ENCODE measurements around the gene SENP8.
"Not testable (repeated sequence)": the region's sequence is repeated elsewhere in the genome, so short reads cannot be mapped to it uniquely, and the experiment has no call there.

The SENP8 gene

DNA sequence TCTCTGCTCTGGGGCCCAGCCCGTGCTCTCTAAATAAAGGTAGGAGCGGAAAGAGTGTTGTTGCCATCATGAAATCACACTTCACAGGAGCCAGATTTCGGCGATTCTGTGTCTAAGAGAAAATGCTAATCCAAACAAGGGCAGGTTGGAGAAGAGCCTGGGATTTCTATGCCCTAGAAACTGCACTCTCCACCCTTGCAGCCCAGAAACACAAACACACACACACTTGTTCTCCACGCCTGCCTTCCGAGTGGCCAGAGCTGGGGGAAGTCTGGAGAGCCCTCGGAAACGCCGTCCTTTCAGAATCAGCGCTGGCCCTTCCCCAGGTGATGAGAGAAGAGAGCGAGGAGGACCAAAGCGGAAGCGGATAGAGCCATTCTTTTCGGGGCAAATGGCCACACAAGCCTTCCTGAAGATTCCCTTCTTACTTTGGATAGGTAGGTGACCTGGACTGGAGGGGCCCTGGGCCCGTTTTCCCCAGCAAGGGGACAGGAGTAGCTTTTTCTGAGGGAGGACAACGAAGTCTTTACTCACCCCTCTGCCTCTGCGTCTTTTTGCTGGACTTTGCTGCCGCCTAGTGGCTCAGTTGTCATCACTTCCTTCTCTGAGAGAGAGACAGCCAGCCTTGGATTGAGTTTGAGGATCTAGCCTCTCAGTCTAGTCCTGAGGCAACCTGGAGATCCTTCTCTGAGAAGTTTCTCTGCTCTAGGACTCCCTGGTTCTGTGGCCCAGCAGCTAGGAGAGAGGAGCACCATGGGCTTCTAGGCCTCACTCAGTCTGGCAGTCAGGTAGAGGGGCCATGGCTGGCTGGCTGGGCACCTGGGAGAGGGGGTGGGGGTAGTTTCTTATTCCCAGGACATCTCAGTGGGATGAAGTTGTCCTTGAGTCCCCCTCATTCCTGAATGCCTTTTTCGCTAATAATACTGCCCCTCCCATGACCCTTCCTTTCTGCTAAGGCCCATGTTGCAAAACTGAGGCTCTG lies 37.7 kb downstream of the SENP8 start:
- DNase-seq = peak; percentile 86

DNA sequence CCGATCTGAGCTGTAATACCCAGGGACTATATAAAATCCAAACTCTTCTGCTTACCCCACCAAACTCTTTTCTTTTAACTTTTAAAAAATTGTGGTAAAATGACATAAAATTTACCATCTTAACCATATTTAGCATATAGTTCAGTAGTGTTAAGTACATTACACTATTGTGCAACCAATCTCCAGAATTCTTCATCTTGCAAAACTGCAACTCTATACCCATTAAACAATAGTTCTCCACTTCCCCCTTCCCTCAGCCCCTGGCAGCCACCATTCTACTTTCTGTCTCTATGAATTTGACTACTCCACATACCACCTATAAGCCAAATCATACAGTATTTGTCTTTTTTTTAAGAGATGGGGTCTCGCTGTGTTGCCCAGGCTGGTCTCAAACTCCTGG lies 38.7 kb downstream of the SENP8 start:
- no peak for DNase-seq

DNA sequence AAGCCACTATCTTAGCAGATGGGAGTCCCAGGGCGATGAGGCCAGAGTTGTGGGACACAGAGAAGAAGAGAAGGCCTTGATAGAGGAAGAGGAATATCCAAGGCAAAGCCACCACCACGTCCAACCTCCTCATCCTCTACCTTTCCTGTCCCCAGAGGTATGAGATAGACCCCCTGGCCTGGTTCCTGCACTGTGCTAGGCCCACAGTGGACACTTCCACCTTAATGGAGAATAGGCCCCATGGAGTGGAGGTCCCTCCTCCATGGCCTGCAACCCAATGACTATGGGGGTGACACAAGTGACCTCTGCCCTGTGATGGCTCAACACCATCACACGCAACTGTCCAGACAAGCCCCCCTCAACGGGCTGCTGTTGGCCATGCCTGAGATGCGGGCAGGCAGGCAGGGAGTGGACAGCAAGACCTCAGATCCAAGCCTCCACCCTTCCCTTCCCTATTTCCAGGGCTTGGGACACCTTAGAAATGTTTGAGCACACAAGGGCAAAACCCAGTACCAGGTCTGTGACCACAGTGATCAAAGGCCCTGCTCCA lies 42.6 kb downstream of the SENP8 start:
- DNase-seq = no peak

DNA sequence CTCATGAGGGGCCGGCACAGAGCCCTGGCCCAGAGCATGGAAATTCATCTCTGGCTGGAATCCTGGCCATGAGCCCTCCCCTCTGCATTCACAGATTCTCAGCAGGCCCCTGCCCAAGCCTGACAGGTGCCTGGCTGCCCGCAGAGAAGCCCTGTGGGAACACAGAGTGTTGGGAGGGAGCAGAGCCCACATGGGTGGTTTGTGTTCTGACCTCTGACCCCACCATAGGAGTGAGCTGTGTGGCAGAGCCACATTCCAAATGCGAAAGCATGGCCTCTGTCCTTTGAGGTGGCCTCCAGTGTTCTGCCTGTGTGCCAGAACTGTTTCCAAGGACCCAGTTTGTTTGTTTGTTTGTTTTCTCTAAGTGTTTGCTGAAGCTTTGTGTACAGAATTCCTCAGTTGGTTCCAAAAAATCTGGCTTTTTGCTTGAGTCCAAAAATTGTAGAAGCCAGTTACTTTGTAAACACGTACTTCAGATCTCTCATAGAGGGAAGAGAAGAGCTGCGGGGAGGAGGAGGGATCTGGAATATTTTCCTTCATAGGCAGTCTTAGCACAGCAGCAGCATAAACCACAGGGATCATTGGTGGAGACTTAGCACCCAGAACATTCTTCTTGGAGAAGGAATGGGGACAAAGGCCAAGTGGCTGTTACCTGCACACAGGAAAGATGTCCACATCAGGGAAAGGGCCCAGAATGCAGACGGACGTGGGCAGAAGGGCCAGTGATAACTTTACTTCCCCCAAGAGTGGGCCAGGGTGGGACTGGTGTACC lies 43.3 kb downstream of the SENP8 start:
- no peak for DNase-seq

DNA sequence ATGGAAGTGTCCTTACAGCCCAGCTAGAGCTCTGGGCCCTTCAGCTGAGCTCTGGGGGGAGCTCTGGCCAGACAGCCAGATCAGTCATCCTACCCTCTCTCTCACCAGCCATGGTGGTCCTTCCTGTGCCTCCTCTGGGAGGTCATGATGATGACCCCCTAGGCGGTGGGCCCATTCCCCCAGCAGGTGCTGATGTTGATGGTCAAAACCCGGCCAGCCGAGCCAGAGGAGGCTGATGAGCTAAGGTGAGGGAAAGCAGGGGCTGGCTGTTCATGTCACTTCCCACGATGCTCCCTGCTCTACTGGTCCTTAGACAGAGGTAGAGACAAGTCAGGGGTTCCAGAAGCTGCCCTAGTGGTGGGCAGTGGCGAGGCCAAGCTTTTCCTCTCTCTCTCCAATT lies 44.4 kb downstream of the SENP8 start:
- no peak for DNase-seq

GRCh38 chr15:72163719-72164118 lies 45.5 kb downstream of the SENP8 start:
- no peak for DNase-seq

DNA sequence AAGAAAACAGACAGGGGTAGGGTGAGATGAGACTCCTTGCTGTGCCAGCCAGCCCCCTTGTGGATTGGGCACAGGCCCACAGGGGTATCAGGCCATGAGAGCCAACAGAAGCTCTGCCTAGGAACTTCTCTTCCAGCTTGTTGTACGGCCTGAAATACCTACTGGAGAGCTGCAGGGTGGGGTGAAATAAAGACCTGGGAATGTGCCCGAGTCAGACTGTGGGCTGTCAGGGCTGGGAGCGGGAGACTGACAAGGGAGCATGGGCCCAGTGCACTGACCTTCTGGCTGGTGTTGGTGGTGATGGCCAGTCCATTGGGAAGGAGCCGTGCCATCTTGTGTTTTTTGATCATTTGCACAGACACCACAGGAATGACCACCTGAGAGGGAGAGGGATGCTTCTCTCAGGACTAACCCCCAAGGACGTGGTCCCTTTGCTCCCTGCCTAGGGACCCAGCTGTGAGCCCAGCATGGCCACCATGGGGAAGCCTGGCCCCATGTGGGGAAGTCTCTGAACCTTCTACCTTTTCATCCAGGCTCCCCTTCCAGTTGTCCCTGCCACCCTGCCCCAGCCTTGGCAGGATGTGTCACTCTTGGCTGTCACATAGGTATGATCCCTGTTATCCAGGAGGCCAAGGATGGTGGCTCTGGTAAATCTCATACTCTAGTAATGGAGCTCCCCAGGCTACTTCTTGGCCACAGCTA lies 48.7 kb downstream of the SENP8 start:
- no peak for DNase-seq

- DNase-seq = no peak
Observed at GRCh38 chr15:72167445-72167844, 49.2 kb downstream of the SENP8 start.

DNA sequence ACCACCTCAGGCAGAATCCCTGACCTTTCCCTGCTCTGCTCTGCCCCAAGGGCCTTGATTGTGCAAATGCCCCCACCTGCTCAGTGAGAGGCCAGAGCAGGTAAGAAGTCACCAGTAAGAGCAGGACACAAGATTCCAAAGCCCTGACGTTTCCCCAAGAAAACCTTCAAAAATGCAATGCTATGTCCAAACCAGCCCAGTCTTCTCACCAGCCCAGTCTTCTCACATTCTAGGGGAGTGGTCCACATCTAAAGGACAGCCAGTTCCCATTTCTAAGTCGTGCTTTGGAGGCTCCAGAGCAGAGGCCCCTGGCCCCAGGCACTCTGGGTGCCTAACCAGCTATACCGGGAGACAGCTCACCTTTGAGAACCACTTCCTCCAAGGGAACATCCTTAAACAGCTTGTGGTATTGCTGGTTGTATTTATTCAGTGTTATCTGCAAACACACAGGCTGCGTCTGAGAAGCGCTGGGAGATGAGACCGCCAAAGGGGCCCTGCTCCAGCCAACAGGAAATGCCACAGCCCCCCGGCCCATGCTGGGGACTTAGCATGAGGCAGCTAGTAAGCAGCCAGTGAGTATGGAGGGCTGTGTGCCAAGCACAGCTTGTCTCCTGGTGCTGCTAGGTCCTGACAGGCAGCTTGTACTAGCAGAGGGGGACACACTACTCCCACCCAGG lies 50.1 kb downstream of the SENP8 start:
- DNase-seq = peak; percentile 11

- no peak for DNase-seq
Observed at GRCh38 chr15:72168808-72169190, 50.6 kb downstream of the SENP8 start.

GRCh38 chr15:72169236-72169920 lies 51.2 kb downstream of the SENP8 start:
- DNase-seq = no peak

GRCh38 chr15:72169921-72170611 lies 51.9 kb downstream of the SENP8 start:
- peak; percentile 9 for DNase-seq

DNA sequence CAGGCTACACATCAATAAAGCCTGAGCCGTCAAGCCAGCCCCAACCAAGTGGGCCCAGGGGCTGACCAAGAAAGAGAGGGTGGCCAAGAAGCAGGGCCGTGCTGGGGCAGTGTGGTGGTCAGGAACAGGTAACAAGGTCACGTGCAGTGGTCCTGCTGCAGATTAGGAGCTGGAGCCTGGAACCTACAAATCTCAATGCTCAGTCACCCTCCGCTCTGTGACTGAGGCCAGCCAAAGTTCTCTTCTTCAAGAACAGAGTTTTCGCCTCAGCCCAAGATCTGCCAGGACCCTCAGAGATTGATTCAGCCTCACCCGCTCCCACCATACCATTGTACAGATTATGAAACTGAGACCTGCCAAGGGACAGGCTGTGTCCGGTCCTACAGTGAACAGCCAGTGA lies 52.5 kb downstream of the SENP8 start:
- no peak for DNase-seq

DNA sequence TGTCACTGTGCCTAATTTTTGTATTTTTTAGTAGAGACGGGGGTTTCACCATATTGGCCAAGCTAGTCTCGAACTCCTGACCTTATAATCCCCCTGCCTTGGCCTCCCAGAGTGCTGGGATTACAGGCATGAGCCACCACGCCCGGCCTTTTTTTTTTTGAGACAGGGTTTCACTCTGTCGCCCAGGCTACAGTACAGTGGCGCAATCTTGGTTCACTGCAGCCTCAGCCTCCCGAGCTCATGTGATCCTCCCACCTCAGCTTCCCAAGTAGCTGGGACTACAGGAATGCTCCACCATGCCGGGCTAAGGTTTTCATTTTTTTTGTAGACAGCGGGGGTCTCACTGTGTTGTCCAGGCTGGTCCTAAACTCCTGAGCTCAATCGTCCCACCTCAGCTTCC lies 53.8 kb downstream of the SENP8 start:
- DNase-seq = not testable (repeated sequence)

DNA sequence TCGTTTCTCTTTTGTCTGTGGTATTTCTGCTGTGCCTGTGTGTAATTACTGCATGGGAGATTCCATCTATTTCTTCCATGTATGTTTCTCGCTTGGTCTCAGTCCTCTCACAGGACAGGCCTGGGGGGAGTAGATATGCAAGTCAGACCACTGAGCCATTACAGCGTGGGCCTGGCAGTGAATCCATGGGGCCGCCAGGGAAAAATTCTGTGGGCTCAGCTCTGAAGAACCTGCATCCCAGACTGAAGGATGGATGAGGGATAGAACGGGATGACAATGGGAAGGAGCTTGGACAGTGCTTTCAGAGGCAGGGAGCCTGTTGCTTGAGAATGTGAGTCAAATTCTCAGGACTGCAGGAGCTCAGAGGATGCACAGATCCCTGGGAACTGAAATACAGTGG lies 54.6 kb downstream of the SENP8 start:
- no peak for DNase-seq

GRCh38 chr15:72173401-72173800 lies 55.2 kb downstream of the SENP8 start:
- DNase-seq = no peak

GRCh38 chr15:72173864-72174550 lies 55.8 kb downstream of the SENP8 start:
- no peak for DNase-seq

DNA sequence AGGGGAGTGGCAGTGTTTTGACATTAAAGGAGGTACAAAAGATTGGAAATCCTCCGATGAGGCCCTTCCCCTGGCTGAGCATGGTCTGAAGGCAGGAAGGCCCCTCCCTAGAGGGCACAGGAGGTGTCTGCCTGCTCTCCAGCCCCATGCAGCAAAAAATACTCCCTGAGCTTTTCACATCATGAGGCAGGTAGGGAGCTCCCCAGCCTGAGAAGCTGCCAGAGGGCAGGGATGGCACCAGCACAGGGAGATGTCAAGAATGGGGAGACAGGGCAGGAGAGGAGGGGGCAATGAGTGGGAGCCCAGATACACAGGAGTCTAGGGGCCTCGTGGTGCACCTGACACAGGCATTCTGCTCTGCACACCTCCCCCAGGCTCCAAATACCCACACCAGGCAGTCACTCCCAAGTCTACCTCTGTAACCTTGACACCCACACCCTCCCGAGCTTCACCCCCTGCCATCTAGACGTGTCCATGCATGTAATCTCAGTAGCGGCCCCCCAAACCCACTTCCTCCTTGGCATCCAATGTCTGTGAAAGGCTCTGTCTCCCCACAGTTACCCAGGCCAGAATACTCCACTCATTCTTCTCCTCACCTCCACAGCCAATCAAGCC lies 56.5 kb downstream of the SENP8 start:
- no peak for DNase-seq

- no peak for DNase-seq
Observed at GRCh38 chr15:72175186-72176044, 57.2 kb downstream of the SENP8 start.

Measured in DMS53 (cell line).